Activated T-cell treated with anti-CD3 and anti-CD28 coated beads, Interleukin-2, amount 50 U/mL, for 1 hour (primary cell): ENCODE data around the gene SHOX.
"Not testable (repeated sequence)": the region's sequence is repeated elsewhere in the genome, so short reads cannot be mapped to it uniquely, and the experiment has no call there.

Source experiments
- DNase-seq: peaks from one replicate; pipeline ENCODE4 v3.0.0-alpha.2; 2020

SHOX gene

DNA sequence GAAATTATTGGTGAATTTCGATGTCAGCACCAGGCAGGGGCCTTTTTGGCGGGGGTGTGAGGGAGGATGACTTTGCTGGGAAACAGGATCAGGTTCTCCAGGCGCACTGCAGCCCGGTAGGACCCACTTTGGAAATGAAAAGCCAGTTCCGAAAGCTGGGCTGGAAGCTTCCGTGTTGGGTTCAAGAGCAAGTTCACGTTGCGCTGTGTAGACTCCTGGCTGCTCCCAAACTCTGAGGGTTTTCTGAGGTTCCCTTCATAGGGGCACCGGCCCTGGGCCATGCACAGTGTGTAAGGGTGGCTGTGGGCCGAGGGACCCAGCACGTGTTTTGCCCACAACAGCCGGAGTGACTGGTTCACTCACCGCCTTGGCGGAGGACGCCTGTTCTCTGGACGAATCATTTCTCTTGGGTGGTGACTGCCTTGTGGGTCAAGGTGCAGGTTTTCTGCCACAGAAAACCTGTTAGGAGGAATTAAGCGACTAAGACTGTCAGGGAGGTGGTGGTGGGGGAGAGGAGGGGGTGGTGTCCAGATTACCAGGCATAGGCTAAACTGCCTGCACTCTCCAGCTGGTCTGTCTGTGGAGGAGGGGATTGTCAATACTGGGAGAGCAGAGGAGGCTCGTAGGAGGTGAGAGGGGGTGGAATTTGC lies 8.0 kb downstream of the SHOX start:
- DNase-seq, result no peak

GRCh38 chrX:639151-639550 lies 8.6 kb downstream of the SHOX start:
- DNase-seq, result no peak

DNA sequence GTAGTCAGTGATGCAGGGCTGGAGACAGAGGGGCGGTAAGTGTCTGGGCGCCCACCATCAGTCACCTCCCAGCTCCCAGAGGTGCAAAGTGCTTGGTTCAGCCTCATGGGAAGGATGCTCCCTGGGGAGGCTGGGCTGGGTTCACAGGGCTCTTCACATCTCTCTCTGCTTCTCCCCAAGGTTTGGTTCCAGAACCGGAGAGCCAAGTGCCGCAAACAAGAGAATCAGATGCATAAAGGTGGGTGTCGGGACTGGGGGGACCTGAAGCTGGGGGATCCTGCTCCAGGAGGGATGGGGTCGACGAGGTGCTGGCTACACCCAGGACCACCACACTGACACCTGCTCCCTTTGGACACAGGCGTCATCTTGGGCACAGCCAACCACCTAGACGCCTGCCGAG lies 10.1 kb downstream of the SHOX start:
- no peak for DNase-seq

DNA sequence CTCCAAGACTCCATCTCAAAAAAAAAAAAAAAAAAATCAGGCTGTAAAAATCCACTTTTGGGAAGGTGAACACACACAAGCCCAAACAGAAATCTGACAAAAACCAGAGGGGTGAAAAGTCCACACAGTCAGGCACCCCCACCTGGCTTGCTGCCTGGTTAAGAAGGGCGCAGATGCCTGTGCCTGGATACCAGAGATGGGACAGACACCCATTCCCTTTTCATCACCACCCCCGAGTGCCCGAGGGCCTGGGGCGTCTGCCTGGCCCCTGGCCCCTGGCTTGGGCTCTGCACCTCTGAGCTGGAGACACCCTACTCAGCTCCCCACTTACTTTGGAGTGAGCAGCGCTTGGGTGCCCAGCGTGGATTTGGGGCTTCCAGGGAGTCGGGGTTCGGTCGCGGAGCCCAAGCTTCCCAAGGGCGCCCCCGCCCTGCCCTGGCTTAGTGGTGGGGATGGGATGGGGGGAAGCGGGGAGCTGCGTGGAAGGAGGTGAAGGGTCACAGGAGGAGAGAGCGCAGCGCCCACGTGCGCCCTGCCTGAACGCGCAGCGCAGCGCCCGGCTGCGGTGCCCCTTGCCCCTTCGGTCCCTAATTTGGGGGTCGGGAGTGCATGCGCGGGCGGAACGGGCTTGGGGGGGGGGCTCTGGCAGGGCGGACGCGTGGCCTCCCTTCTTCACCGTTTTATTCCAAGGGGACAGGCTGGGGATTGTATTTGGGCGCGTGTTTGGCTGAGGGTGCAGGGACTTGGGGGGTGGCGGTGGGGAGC lies 11.3 kb downstream of the SHOX start:
- no peak for DNase-seq

DNA sequence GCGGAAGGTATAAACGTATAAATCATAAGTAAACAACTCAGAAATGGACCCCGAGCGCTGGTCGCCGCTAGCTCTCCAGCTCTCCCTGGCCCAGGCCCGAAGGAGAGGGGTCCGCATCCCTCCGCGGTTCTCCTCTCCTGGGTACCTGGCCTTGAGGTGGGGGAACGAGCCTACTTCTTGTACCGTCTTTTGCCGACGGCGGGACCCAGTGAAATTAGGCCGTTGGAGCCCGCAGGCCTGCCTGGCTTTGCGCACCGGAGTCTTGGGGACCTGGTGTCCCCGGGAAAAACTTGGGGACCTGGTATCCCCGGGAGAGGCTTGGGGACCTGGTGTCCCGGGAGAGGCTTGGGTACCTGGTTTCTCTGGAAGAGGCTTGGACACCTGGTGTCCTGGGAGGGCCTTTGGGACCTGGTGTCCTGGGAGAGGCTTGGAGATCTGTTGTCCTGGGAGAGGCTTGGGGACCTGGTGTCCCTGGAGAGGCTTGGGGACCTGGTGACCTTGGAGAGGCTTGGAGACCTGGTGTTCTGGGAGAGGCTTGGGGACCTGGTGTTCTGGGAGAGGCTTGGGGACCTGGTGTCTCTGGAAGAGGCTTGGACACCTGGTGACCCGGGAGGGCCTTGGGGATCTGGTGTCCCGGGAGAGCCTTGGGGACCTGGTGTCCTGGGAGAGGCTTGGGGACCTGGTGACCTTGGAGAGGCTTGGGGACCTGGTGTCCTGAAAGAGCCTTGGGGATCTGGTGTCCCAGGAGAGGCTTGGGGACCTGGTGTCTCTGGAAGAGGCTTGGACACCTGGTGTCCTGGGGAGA lies 12.0 kb downstream of the SHOX start:
- DNase-seq, result no peak

GRCh38 chrX:643241-643595 lies 12.6 kb downstream of the SHOX start:
- DNase-seq, result no peak

DNA sequence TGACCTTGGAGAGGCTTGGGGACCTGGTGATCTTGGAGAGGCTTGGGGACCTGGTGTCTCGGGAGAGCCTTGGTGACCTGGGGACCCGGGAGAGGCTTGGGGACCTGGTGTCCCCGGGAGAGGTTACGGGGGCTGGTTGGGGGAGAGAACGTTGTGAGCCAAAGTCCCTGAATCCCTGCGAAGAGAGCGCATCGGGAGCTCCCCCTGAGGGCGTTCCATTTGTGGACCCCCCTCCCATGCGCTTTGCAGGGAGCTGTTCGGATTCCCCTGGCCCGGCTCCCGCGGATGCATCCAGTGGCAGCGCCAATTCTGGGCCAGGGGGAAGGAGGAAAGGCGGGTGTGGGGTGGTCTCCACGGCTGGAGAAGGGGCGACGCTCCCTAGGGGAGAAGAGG lies 13.3 kb downstream of the SHOX start:
- DNase-seq, result no peak

DNA sequence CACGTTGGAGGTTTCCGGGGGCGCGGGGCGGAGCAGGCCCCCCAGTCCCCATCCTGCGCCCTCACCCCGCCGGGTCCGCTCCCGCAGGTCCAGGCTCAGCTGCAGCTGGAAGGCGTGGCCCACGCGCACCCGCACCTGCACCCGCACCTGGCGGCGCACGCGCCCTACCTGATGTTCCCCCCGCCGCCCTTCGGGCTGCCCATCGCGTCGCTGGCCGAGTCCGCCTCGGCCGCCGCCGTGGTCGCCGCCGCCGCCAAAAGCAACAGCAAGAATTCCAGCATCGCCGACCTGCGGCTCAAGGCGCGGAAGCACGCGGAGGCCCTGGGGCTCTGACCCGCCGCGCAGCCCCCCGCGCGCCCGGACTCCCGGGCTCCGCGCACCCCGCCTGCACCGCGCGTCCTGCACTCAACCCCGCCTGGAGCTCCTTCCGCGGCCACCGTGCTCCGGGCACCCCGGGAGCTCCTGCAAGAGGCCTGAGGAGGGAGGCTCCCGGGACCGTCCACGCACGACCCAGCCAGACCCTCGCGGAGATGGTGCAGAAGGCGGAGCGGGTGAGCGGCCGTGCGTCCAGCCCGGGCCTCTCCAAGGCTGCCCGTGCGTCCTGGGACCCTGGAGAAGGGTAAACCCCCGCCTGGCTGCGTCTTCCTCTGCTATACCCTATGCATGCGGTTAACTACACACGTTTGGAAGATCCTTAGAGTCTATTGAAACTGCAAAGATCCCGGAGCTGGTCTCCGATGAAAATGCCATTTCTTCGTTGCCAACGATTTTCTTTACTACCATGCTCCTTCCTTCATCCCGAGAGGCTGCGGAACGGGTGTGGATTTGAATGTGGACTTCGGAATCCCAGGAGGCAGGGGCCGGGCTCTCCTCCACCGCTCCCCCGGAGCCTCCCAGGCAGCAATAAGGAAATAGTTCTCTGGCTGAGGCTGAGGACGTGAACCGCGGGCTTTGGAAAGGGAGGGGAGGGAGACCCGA lies 14.0 kb downstream of the SHOX start:
- no peak for DNase-seq

DNA sequence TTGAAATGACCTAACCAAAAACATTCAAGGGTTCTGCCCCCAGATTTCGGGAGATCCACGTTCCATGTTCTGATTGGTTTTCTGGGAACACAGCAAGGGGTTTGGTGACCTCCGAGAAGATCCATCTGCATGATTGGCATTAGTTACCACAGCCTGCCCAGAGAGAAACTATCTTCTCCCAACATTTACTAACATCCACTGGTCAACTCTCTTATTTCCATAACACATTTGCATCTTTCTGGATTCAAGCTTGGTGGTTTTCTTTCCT lies 15.6 kb downstream of the SHOX start:
- DNase-seq, result no peak

GRCh38 chrX:646796-647195 lies 16.2 kb downstream of the SHOX start:
- no peak for DNase-seq

DNA sequence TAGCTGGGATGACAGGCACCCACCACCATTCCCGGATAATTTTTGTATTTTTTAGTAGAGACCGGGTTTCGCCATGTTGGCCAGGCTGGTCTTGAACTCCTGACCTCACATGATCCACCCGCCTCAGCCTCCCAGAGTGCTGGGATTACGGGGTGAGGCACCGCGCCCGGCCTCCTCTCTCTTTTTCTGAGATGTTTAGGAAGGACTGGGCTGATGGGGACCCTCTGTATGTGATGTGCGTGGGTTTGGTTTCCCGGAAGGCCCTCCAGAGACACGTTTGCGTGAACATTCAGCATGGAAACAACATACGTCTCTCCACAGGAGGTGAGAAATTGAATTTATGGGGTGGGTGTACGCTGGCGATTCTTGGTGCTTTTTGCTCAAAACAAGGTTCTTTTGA lies 18.6 kb downstream of the SHOX start:
- no peak for DNase-seq

DNA sequence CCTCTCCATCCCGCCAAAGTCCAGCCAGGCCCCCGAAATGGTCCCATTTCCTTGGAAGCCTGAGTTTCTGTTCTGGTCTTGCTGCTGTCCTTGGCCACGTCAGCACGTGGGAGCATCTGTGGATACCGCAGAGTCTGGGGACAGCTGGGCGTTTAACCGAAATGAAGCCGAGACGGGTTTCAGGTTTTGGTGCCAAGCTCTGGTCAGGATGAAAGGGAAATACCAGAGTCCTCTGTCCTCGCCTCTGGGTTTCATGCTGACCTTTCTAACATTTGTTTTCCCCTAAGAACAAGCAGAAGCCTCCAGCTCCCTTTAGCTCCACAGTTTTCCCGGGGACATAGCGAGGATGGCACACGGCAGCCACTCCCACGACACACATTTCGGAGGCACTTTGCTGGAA lies 19.7 kb downstream of the SHOX start:
- DNase-seq, result no peak

DNA sequence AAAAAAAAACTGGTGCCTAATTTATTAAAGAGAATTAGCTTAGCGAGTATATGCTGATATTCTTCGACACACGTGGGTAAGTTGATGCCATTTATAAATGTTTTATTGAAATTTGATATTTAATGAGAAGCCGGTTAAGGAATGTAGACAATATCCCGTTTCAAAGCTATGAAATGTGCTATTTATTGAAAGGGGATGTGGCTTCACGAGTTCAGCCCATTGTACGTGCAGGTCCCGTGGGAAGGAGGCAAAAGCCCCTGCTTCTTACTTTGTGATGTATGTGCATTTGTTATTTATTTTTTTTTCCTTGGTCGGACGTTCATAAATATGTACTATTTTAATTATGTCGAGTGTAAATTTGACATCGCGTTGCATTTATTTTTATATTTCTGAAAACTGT lies 20.2 kb downstream of the SHOX start:
- DNase-seq, result no peak

GRCh38 chrX:651922-652321 lies 21.3 kb downstream of the SHOX start:
- not testable (repeated sequence) for DNase-seq

DNA sequence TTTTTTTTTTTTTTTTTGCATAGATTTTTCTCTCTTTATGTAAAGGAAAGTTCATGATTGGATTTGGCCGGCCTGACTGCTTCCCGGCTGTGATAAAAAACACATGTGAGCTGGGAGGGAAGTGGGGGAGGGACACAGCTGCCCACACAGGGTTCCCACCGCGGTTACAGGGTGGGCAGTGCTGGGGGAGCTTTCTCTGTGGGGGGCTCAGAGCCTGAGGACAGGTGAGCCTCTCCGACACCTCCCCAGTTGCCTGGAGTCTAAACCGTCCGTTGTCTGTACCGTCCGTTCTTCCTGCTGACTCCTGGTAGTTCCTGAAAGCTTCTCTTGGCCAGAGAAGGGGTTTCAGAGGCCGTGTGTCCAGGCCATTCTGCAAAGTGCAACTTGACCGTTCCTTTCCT lies 21.8 kb downstream of the SHOX start:
- no peak for DNase-seq

GRCh38 chrX:653306-653705 lies 22.7 kb downstream of the SHOX start:
- no peak for DNase-seq

GRCh38 chrX:661154-661553 lies 30.6 kb downstream of the SHOX start:
- no peak for DNase-seq

DNA sequence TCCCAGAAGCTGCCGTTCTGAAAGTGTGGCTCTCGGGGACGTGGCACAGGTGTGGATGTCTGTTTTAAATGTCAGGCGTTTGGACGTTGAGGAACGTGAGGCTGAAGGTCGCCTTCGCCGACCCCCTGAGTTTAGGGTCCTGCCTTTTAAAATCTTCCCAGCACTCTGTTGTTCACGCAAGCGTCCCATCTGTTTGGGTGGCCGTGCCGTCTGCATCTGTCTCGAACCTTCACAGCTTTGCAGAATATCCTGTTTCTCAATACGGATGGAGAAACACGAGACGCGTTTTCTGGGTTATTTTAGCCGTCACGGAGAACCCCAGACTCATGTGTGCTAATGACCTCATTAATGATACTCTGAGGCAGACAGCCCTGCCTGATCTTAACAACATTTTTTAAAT lies 31.5 kb downstream of the SHOX start:
- DNase-seq, result no peak

- no peak for DNase-seq
These were observed 33.2 kb downstream of the SHOX start for GRCh38 chrX:663841-664240.

DNA sequence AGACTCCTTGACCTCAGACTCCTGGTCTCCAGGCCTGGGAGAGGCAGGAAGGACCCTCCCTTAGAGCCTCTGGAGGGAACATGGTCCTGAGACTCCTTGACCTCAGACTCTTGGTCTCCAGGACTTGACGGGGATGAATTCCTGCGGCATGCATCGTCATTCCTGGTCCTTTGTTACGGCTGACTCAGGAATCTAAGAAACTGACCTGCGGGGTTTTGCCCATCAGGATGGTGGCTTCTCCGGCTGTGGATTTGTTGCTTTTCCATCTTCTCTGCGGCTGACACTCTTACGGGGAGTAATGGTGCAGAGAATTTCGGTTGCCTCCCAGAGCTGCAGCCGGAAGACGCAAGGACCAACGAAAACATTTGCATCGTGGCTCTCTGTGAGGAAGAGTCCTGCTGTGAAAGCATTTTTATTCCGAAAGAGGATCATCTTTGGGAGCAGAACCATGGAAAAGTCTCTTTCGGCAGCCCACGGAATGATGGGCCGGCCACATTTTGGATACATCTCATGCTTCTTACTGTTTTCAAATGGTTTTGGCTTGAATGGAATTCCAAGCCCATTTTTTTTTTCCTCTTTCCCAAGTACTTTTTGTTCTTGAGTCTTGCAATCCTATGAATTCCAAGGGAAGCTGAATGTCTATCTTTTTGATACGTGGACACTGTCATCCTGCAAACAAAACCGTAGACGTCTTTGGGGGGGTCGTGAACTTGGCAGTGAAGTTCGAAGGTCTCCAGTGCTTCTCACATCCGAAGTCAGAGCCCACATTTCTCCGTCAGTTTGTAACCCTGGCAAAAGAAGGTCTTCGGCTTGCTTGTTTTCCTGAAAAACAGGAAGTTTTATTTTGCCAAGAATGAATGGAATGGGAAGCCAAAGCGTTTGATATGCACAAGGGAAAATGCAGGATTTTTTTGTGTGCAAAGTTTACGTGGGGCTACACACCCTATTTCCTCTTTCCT lies 36.5 kb downstream of the SHOX start:
- no peak for DNase-seq

GRCh38 chrX:670645-671044 lies 40.1 kb downstream of the SHOX start:
- DNase-seq, result no peak

- no peak for DNase-seq
These were observed 42.3 kb downstream of the SHOX start for GRCh38 chrX:672931-673330.
